HEK293T (cell line): ENCODE data around the gene CPNE2.

Experiments used
- FOXM1 ChIP-seq: fragments of 450-650 bp; IDR thresholded peaks from 2 replicates; pipeline ENCODE4 v1.6.1; 2017; ENCODE audit warnings: mild to moderate bottlenecking, borderline replicate concordance
- LEF1 ChIP-seq: fragments of 450-650 bp; IDR thresholded peaks from 2 replicates; pipeline ENCODE4 v1.6.1; 2017; ENCODE audit warnings: mild to moderate bottlenecking, borderline replicate concordance
- PKNOX1 ChIP-seq: fragments of 450-650 bp; IDR thresholded peaks from 2 replicates; pipeline ENCODE4 v1.6.1; 2016

- TF ChIP-seq LEF1, result no peak
- no peak for TF ChIP-seq PKNOX1
- TF ChIP-seq FOXM1, result no peak
Measured at GRCh38 chr16:57192146-57192545, 99.8 kb downstream of the CPNE2 start.
